ENCODE measurements around the gene CRIM1. TPM values are rescaled to one million over a fixed set of nuclear protein-coding genes. Genes with fewer than 3 reads are reported as not detected.

The CRIM1 gene
- total and polyA plus RNA-seq, 7 donors = 3.0 to 148 (median 55.6) TPM

DNA sequence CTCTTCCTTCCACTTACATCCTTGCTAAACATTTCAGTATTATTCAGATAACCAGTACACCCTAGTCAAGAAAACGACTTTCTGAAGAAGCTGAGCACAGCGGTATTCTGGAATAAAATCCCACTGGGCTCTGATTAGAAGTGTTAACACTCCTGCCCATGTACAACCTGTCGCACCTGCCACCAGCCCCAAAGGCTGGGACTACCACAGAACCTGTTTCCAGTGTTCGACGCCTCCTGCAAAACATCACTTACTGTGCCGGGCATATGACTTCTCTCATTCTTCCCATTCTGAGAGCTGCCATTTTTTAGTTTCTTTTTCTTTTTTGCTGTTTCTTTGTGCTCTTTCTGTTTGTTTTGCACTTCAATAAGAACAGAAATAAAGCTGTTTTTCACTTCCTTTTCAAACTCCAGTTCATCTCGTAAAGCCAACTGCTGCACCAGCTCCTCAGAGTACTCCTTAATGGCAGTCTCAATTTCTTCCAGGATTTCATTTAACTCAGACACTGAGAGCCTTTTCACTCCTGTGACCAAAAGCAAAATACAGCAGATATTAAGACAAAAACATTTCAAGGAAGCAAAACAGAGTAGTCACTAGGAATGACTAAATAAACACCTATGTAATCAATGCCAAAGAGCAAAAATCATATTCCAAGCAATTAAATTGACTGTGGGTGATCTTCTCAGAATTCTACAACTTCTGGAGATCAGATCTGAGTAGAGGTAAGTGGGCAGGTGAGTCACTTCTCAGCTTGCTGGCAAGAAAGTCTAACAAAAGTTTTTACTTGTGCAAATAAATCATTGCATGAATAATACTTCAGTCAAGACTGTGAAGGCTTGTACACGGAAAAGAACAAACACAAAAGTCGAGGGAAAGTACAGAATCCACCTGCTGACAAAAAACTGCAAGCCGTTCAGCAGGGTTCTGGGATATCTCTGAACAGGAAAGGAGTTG, 223.0 kb downstream of the CRIM1 start:
- H3K9me3 ChIP-seq = no peaks in the 10 kb centered on the region
- WGBS, 2 donors = 61 to 76% methylated on average over 10 of the region's 10 CpGs
- no peak overlapping the region for H3K27ac ChIP-seq
- intact Hi-C loops (cut with DNase I) = no loop called here
- TF ChIP-seq POLR2A (IDR thresholded peaks at IDR 0.05) (no peak), POLR2AphosphoS5 (IDR thresholded peaks at IDR 0.05) (no peak), EP300 (IDR thresholded peaks at IDR 0.05) (no peak)
- TF ChIP-seq, protein P1, sequence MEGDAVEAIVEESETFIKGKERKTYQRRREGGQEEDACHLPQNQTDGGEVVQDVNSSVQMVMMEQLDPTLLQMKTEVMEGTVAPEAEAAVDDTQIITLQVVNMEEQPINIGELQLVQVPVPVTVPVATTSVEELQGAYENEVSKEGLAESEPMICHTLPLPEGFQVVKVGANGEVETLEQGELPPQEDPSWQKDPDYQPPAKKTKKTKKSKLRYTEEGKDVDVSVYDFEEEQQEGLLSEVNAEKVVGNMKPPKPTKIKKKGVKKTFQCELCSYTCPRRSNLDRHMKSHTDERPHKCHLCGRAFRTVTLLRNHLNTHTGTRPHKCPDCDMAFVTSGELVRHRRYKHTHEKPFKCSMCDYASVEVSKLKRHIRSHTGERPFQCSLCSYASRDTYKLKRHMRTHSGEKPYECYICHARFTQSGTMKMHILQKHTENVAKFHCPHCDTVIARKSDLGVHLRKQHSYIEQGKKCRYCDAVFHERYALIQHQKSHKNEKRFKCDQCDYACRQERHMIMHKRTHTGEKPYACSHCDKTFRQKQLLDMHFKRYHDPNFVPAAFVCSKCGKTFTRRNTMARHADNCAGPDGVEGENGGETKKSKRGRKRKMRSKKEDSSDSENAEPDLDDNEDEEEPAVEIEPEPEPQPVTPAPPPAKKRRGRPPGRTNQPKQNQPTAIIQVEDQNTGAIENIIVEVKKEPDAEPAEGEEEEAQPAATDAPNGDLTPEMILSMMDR (IDR thresholded peaks at IDR 0.05) = no peak
- H3K4me1 ChIP-seq = peaks cover 0 to 4% (median 0%) of the 10 kb centered on the region in 4 donors
- no peak overlapping the region for H3K4me3 ChIP-seq
- no peaks in the 10 kb centered on the region for H3K27me3 ChIP-seq
- H3K36me3 ChIP-seq = peaks cover 0 to 73% (median 28%) of the 10 kb centered on the region in 4 donors
- no peak for DNase-seq

DNA sequence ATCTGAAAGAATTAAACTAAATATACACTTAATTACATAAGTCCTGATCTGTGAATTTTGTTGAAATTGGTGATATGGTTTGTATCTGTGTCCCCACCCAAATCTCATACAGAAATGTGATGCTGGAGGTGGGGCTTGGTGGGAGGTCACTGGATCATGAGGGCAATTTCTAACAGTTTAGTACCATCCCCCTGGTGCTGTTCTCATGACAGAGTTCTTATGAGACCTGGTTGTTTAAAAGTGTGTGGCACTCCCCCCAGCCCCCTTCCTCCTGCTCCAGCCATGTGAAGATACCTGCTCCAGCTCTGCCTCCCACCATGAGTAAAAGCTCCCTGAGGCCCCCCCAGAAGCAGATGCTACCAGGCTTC, 223.7 kb downstream of the CRIM1 start:
- intact Hi-C loops (cut with DNase I) = no loop called here
- Histone ChIP-seq H3K4me3 (no peak overlapping the region), H3K9me3 (no peaks in the 10 kb centered on the region), H3K36me3 (peaks cover 0 to 80% (median 28%) of the 10 kb centered on the region in 4 donors), H3K4me1 (peaks cover 0 to 4% (median 0%) of the 10 kb centered on the region in 4 donors), H3K27me3 (no peaks in the 10 kb centered on the region), H3K27ac (no peak overlapping the region)
- TF ChIP-seq, protein P1 (IDR thresholded peaks at IDR 0.05) = no peak
- TF ChIP-seq EP300 (IDR thresholded peaks at IDR 0.05) = no peak
- TF ChIP-seq POLR2AphosphoS5 (IDR thresholded peaks at IDR 0.05) = no peak
- no peak for TF ChIP-seq POLR2A (IDR thresholded peaks at IDR 0.05)
- no peak for DNase-seq

DNA sequence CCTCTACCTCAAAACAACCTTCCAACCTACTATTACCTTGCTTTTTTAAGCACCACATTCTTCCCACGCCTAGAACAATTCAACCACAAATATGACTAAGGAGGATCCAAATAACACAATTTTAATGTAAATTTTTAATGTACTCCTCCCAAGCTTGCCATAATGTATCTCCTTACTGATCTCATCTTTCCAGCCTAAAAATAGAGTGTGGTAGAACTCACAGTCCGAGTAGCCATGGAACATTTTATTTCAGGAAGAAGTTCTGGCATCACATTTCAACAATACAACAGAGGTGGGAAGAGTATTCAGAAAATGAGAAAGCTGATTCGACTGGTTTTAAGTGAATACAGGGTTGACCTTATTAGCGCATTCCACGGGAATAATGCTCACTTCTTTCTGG, 227.0 kb downstream of the CRIM1 start:
- intact Hi-C loops (cut with DNase I) = no loop called here
- DNase-seq = no peak
- Histone ChIP-seq H3K36me3 (peaks cover 0 to 72% (median 23%) of the 10 kb centered on the region in 4 donors), H3K27me3 (no peaks in the 10 kb centered on the region), H3K27ac (no peak overlapping the region), H3K4me1 (peaks cover 0 to 8% (median 0%) of the 10 kb centered on the region in 4 donors), H3K9me3 (no peaks in the 10 kb centered on the region), H3K4me3 (no peak overlapping the region)
- 93 to 94% methylated on average over 5 of the region's 5 CpGs for WGBS, 2 donors
- TF ChIP-seq POLR2A (IDR thresholded peaks at IDR 0.05) (no peak), POLR2AphosphoS5 (IDR thresholded peaks at IDR 0.05) (no peak), EP300 (IDR thresholded peaks at IDR 0.05) (no peak)
- TF ChIP-seq, protein P1 (IDR thresholded peaks at IDR 0.05) = no peak

DNA sequence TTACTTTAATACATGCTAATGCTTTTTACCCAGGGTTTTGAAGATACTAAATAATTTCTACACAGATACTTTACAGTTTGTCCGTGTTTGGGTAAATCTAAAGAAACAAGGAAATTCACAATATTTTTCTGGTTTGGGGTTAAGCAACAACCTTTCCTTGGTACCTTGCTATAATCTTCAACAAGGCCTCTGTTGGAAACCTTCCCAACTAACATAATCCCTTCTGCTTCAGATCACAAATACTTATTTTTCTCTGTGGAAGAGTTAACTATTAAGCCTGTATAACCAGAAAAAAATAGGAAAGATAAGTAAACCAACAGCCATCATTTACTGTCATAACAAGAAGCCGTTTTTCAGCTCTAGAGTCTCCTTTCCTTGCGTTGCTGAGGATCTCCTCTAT, 227.4 kb downstream of the CRIM1 start:
- H3K36me3 ChIP-seq = peaks cover 0 to 68% (median 22%) of the 10 kb centered on the region in 4 donors

More for the DNA sequence above, 227.4 kb downstream of the CRIM1 start:
- TF ChIP-seq, protein P1 (IDR thresholded peaks at IDR 0.05) = no peak
- TF ChIP-seq POLR2AphosphoS5 (IDR thresholded peaks at IDR 0.05) (no peak), POLR2A (IDR thresholded peaks at IDR 0.05) (no peak), EP300 (IDR thresholded peaks at IDR 0.05) (no peak)
- no peak for DNase-seq
- Histone ChIP-seq H3K9me3 (no peaks in the 10 kb centered on the region), H3K4me3 (no peak overlapping the region), H3K4me1 (peaks cover 0 to 10% (median 0%) of the 10 kb centered on the region in 4 donors), H3K27me3 (no peaks in the 10 kb centered on the region), H3K27ac (no peak overlapping the region)
- intact Hi-C loops (cut with DNase I) = no loop called here
- 82 to 92% methylated on average over 3 of the region's 3 CpGs for WGBS, 2 donors
